Mesendoderm (in vitro differentiated cells): ENCODE data around the gene ACACA.

ENCODE experiments used
- DNase-seq: peaks from one replicate; pipeline ENCODE4 v3.0.0; 2013
- H2AK5ac ChIP-seq: 2 replicates; pipeline ENCODE4 v1.6.1; 2013; ENCODE audit warnings: low read length, inconsistent platforms
- H2BK120ac ChIP-seq: 2 replicates; pipeline ENCODE4 v1.6.1; 2013; ENCODE audit warnings: low read depth, mild to moderate bottlenecking, low read length, moderate library complexity, mixed read lengths
- H2BK15ac ChIP-seq: replicated peaks from 2 replicates; pipeline ENCODE4 v1.6.1; 2013; ENCODE audit warnings: low read depth, mild to moderate bottlenecking, moderate library complexity
- H2BK5ac ChIP-seq: 2 replicates; pipeline ENCODE4 v1.6.1; 2013; ENCODE audit warnings: low read length, inconsistent platforms
- H3K18ac ChIP-seq: 2 replicates; pipeline ENCODE4 v1.6.1; 2013; ENCODE audit warnings: mild to moderate bottlenecking, low read length, mixed read lengths
- H3K23ac ChIP-seq: one replicate; pipeline ENCODE4 v1.6.1; 2013; ENCODE audit warnings: low read length
- H3K27ac ChIP-seq: 2 replicates; pipeline ENCODE4 v1.5.1; 2013; ENCODE audit warnings: low read depth, mild to moderate bottlenecking, inconsistent platforms, low read length, moderate library complexity
- H3K27me3 ChIP-seq: 2 replicates; pipeline ENCODE4 v1.6.1; 2013; ENCODE audit warnings: low read length, control low read depth, mild to moderate bottlenecking, inconsistent platforms; ENCODE audit not compliant: insufficient read depth, poor library complexity
- H3K36me3 ChIP-seq: 2 replicates; pipeline ENCODE4 v1.6.1; 2013; ENCODE audit warnings: low read length, inconsistent platforms; ENCODE audit not compliant: control insufficient read depth, insufficient read depth
- H3K4ac ChIP-seq: one replicate; pipeline ENCODE4 v1.6.1; 2013; ENCODE audit warnings: low read depth, mild to moderate bottlenecking, low read length, moderate library complexity
- H3K4me1 ChIP-seq: 2 replicates; pipeline ENCODE4 v1.6.1; 2013; ENCODE audit warnings: low read depth, low read length, inconsistent platforms; ENCODE audit not compliant: control insufficient read depth
- H3K4me2 ChIP-seq: 2 replicates; pipeline ENCODE4 v1.6.1; 2013; ENCODE audit warnings: low read length
- H3K4me3 ChIP-seq: 2 replicates; pipeline ENCODE4 v1.5.1; 2013; ENCODE audit warnings: mild to moderate bottlenecking, low read length
- H3K56ac ChIP-seq: one replicate; pipeline ENCODE4 v1.6.1; 2013; ENCODE audit warnings: low read length
- H3K79me1 ChIP-seq: 2 replicates; pipeline ENCODE4 v1.6.1; 2013; ENCODE audit warnings: low read length, inconsistent platforms
- H3K79me2 ChIP-seq: 2 replicates; pipeline ENCODE4 v1.6.1; 2013; ENCODE audit warnings: mild to moderate bottlenecking, low read length; ENCODE audit not compliant: control insufficient read depth, insufficient read depth
- H3K9ac ChIP-seq: 2 replicates; pipeline ENCODE4 v1.6.1; 2013; ENCODE audit warnings: low read length, inconsistent platforms
- H4K5ac ChIP-seq: one replicate; pipeline ENCODE4 v1.6.1; 2013; ENCODE audit warnings: low read length
- H4K8ac ChIP-seq: one replicate; pipeline ENCODE4 v1.6.1; 2013; ENCODE audit warnings: low read depth, mild to moderate bottlenecking, control low read depth, low read length, moderate library complexity
- WGBS: extraction: QIAGEN DNeasy Blood & Tissue Kit; methylation state at CpG from one replicate; pipeline ENCODE4 v1.1.7; 2013; ENCODE audit warnings: low lambda C conversion rate, missing lambda C conversion rate; ENCODE audit not compliant: insufficient coverage; ENCODE audit errors: extremely low coverage; 5-methylcytosine and 5-hydroxymethylcytosine counted together

The ACACA gene

DNA sequence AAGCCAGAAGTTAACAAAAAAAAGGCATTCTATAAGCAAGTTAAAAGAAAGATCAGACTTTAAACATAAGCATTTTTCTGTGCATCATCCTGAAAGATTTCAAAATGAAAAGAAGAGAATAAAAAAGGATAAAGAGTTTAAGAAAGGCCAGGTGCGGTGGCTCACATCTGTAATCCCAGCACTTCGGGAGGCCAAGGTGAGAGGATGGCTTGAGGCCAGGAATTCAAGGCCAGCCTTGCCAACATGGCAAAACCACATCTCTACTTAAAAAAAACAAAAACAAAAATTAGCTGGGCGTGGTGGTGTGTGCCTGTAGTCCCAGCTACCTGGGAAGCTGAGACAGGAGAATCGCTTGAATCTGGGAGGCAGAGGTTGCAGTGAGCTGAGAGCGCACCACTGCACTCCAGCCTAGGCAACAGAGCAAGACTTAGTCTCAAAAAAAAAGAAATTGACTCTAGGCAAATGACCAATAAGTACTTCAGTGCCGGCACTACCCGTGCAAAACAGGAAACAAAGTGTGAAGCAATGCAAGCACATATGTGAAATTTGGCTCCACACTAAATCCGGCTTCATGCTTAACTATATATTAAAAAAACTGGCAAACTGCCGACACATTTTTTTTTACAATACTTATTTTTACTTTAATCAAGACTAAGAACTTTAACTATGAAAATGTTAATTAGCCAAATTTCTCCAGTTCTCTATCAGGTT is 114.1 kb downstream of the ACACA start:
- no peak overlapping the region for H4K5ac ChIP-seq
- no peak overlapping the region for H3K23ac ChIP-seq
- no peaks in the 10 kb centered on the region for H3K27me3 ChIP-seq
- H3K4me1 ChIP-seq: peaks cover 3% of the 10 kb centered on the region
- no peaks in the 10 kb centered on the region for H3K36me3 ChIP-seq
- no peak overlapping the region for H3K56ac ChIP-seq
- no peak overlapping the region for H3K4me3 ChIP-seq
- DNase-seq: no peak
- peaks cover 5% of the 10 kb centered on the region for H3K79me1 ChIP-seq
- no peak overlapping the region for H3K4me2 ChIP-seq
- H2BK120ac ChIP-seq: no peak overlapping the region
- no peak overlapping the region for H4K8ac ChIP-seq
- no peak overlapping the region for H2BK15ac ChIP-seq
- no peak overlapping the region for H2AK5ac ChIP-seq
- no peak overlapping the region for H3K4ac ChIP-seq
- peaks cover 8% of the 10 kb centered on the region for H3K79me2 ChIP-seq
- no peak overlapping the region for H2BK5ac ChIP-seq
- no peak overlapping the region for H3K27ac ChIP-seq
- 100% methylated on average over 1 of the region's 9 CpGs for WGBS
- no peak overlapping the region for H3K9ac ChIP-seq
- no peak overlapping the region for H3K18ac ChIP-seq

DNA sequence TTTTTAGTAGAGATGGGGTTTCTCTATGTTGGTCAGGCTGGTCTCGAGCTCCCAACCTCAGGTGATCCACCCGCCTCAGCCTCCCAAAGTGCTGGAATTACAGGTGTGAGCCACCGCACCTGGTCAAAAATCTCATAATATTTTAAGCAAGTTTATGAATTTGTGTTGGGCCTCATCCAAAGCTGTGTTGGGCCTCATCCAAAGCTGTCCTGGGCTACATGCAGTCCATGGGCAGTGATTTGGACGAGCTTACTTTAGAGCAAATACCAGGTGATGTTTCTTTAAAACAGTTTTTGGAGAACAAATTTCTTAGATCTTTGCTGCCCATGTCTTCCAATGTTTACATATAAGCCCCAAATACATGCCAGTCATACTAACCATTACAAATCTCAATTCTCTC is 115.3 kb downstream of the ACACA start:
- no peak overlapping the region for H4K5ac ChIP-seq
- no peak for DNase-seq
- H3K4me1 ChIP-seq: peaks cover 3% of the 10 kb centered on the region
- H3K18ac ChIP-seq: no peak overlapping the region
- no peak overlapping the region for H2AK5ac ChIP-seq
- H4K8ac ChIP-seq: no peak overlapping the region
- no peak overlapping the region for H3K4ac ChIP-seq
- H2BK5ac ChIP-seq: no peak overlapping the region
- no peak overlapping the region for H2BK120ac ChIP-seq
- no peak overlapping the region for H3K4me2 ChIP-seq
- peaks cover 6% of the 10 kb centered on the region for H3K79me1 ChIP-seq
- H3K4me3 ChIP-seq: no peak overlapping the region
- no peak overlapping the region for H3K9ac ChIP-seq
- no peak overlapping the region for H3K56ac ChIP-seq
- no peak overlapping the region for H3K23ac ChIP-seq
- H3K36me3 ChIP-seq: no peaks in the 10 kb centered on the region
- no peaks in the 10 kb centered on the region for H3K27me3 ChIP-seq
- no peak overlapping the region for H3K27ac ChIP-seq
- peaks cover 8% of the 10 kb centered on the region for H3K79me2 ChIP-seq
- no CpG with 5 or more reads among the region's 4 CpGs for whole genome bisulfite sequencing
- H2BK15ac ChIP-seq: no peak overlapping the region

DNA sequence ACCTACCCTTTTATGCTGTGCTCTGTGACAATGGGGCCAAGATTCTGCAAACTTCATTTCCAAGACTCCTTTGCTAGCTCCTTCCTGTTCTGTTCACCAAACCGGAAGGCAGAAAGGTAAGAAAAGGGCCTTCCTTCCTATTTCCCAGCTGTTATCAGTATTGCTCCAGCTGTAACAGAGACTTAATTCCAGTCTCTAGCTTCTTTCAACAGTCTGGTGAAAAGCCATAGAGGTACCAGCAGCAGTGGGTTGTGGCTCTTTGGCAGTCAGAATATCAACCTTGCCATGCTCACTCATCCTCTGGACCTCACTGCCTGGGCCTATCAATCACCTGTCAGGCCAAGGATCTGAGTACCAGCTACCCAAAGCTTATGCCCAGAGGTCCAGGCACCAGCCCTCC is 120.2 kb downstream of the ACACA start:
- H4K8ac ChIP-seq: no peak overlapping the region
- no peak for DNase-seq
- H4K5ac ChIP-seq: no peak overlapping the region
- H3K9ac ChIP-seq: no peak overlapping the region
- no peak overlapping the region for H2BK5ac ChIP-seq
- no peak overlapping the region for H2BK120ac ChIP-seq
- WGBS: no CpG with 5 or more reads among the region's 1 CpG
- H3K18ac ChIP-seq: no peak overlapping the region
- no peaks in the 10 kb centered on the region for H3K27me3 ChIP-seq
- no peak overlapping the region for H3K23ac ChIP-seq
- H3K4ac ChIP-seq: no peak overlapping the region
- peaks cover 2% of the 10 kb centered on the region for H3K36me3 ChIP-seq
- no peak overlapping the region for H3K4me3 ChIP-seq
- no peak overlapping the region for H2BK15ac ChIP-seq
- H3K4me1 ChIP-seq: no peaks in the 10 kb centered on the region
- H3K27ac ChIP-seq: no peak overlapping the region
- no peak overlapping the region for H3K56ac ChIP-seq
- H2AK5ac ChIP-seq: no peak overlapping the region
- H3K79me1 ChIP-seq: peaks cover 7% of the 10 kb centered on the region
- peaks cover 4% of the 10 kb centered on the region for H3K79me2 ChIP-seq
- H3K4me2 ChIP-seq: no peak overlapping the region

DNA sequence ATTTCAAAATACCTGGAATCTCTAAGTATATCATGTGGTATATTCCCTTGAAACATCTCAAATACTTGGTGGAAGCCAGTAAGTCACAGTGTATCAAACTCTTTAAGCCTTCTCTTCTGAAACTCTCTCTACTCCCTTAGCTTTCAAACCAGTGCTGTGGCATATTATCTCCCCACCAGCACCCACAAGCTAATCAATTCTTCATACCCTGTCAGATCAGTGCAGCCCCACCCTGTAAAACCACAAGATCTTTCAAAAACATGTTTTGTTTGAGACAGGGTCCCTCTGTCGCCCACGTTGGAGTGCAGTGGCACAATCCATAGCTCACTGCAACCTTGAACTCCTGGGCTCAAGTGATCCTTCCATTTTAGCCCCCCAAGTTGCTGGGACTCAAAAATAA is 122.4 kb downstream of the ACACA start:
- Histone ChIP-seq H3K4me1 (no peaks in the 10 kb centered on the region), H4K5ac (no peak overlapping the region), H3K23ac (no peak overlapping the region), H2BK5ac (no peak overlapping the region), H3K79me2 (no peaks in the 10 kb centered on the region), H2BK15ac (no peak overlapping the region), H3K36me3 (peaks cover 2% of the 10 kb centered on the region), H2BK120ac (no peak overlapping the region), H3K4me3 (no peak overlapping the region), H3K56ac (no peak overlapping the region), H3K18ac (no peak overlapping the region), H3K4ac (no peak overlapping the region), H4K8ac (no peak overlapping the region), H3K9ac (no peak overlapping the region), H3K27ac (no peak overlapping the region), H3K4me2 (no peak overlapping the region), H3K79me1 (peaks cover 2% of the 10 kb centered on the region), H3K27me3 (no peaks in the 10 kb centered on the region), H2AK5ac (no peak overlapping the region)
- no CpG with 5 or more reads among the region's 2 CpGs for WGBS
- DNase-seq: no peak

DNA sequence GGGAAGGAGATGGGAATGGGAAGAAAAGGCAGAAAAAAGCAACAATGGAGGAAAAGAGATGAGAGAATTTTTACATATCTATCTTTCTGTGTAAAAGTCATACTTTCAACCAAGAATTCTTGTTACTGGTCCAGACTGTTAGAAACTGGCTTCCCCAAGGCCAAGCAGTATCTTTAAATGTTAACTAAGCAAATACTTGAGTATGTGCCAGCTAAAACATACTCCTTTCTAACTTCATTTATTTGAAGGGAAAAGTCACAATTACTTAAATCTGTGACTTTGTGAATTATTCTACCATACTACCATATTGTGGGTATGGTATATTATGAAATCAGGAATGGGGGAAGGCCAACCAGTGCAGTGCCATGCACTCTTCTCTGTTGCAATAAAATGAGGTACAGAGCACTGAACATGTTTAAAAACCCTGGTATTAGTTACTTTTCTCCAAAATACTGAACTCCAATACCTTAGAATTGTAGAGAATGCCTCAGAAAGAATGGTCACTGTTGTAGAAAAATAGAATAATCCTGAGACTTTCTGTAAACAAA is 123.1 kb downstream of the ACACA start:
- no peak overlapping the region for H3K4ac ChIP-seq
- no peak overlapping the region for H3K9ac ChIP-seq
- H3K36me3 ChIP-seq: peaks cover 2% of the 10 kb centered on the region
- no peaks in the 10 kb centered on the region for H3K4me1 ChIP-seq
- H3K4me2 ChIP-seq: no peak overlapping the region
- H3K56ac ChIP-seq: no peak overlapping the region
- H3K23ac ChIP-seq: no peak overlapping the region
- no peak overlapping the region for H3K27ac ChIP-seq
- H2BK15ac ChIP-seq: no peak overlapping the region
- H2BK120ac ChIP-seq: no peak overlapping the region
- no peak overlapping the region for H2BK5ac ChIP-seq
- peaks cover 2% of the 10 kb centered on the region for H3K79me1 ChIP-seq
- H3K18ac ChIP-seq: no peak overlapping the region
- no peak overlapping the region for H3K4me3 ChIP-seq
- no peak overlapping the region for H4K5ac ChIP-seq
- no peaks in the 10 kb centered on the region for H3K79me2 ChIP-seq
- DNase-seq: no peak
- no peak overlapping the region for H4K8ac ChIP-seq
- H2AK5ac ChIP-seq: no peak overlapping the region
- H3K27me3 ChIP-seq: no peaks in the 10 kb centered on the region

GRCh38 chr17:37280841-37281240 is 125.8 kb downstream of the ACACA start:
- no peaks in the 10 kb centered on the region for H3K4me1 ChIP-seq
- no peak overlapping the region for H4K8ac ChIP-seq
- no peak overlapping the region for H3K4me3 ChIP-seq
- H3K4me2 ChIP-seq: no peak overlapping the region
- WGBS: no CpG with 5 or more reads among the region's 6 CpGs
- H3K36me3 ChIP-seq: peaks cover 4% of the 10 kb centered on the region
- no peak overlapping the region for H2BK5ac ChIP-seq
- no peak overlapping the region for H4K5ac ChIP-seq
- no peak overlapping the region for H3K18ac ChIP-seq
- H3K27me3 ChIP-seq: no peaks in the 10 kb centered on the region
- H3K23ac ChIP-seq: no peak overlapping the region
- no peak overlapping the region for H2BK15ac ChIP-seq
- H2AK5ac ChIP-seq: no peak overlapping the region
- H3K27ac ChIP-seq: no peak overlapping the region
- no peak overlapping the region for H2BK120ac ChIP-seq
- no peaks in the 10 kb centered on the region for H3K79me1 ChIP-seq
- no peaks in the 10 kb centered on the region for H3K79me2 ChIP-seq
- no peak overlapping the region for H3K9ac ChIP-seq
- no peak for DNase-seq
- H3K4ac ChIP-seq: no peak overlapping the region
- no peak overlapping the region for H3K56ac ChIP-seq
